ENCODE results near the gene ANXA11.

The ANXA11 gene

GRCh38 chr10:80171248-80171660, 34.1 kb downstream of the ANXA11 start:
- Histone ChIP-seq H3K9me3 (ENCODE audit: severe bottlenecking) (no peaks in the 10 kb centered on the region), H3K36me3 (peaks cover 5% of the 10 kb centered on the region; the same call in 1 of the 2 replicates), H3K27me3 (ENCODE audit: insufficient read depth, low read depth, severe bottlenecking) (no peaks in the 10 kb centered on the region), H3K27ac (no peak overlapping the region), H3K4me3 (ENCODE audit: low read depth, low read length) (no peak overlapping the region)
- no peak for DNase-seq
- no peak for TF ChIP-seq CTCF (IDR thresholded peaks at IDR 0.05; ENCODE audit: low read depth, low read length)

DNA sequence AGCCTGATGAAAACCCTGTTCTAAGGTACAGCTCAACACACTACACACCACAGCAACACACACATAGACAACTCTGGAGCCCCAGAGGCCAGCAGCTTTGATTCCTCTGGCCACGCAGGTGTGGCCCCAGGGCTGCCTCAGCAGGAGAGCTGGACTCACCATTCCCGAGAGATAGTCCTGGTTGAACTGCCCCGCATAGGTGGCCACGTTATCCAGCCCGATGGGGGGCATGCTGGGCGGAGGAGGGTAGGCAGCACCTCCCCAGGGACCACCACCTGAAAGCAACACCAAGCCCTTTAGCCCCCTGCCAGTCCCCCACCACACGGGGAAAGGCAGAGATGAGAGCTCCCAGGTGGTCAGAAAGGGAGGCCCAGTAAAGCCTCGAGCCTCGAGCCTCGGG, 34.7 kb downstream of the ANXA11 start:
- Histone ChIP-seq H3K4me3 (ENCODE audit: low read depth, low read length) (no peak overlapping the region), H3K27me3 (ENCODE audit: insufficient read depth, low read depth, severe bottlenecking) (no peaks in the 10 kb centered on the region), H3K36me3 (peaks cover 5% of the 10 kb centered on the region), H3K9me3 (ENCODE audit: severe bottlenecking) (no peaks in the 10 kb centered on the region), H3K27ac (no peak overlapping the region)
- TF ChIP-seq CTCF (IDR thresholded peaks at IDR 0.05; ENCODE audit: low read depth, low read length): no peak
- no peak for DNase-seq

DNA sequence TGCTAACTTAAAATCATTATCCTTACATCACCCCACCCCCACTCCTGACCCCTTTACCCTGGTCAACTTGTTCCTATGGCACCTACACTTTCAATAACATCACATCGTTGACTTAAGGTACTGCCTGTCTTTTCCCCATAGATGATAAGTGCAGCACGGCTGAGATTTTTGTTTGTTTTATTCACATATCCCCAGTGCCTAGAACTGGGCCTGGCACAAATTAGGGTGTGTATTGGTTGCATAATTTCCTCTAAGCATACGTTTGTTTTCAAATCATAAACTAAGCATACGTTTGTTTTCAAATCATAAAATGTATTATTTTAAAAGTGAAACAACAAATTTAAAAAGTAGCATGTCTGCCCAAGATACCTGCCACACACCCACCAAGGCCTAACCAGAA, 35.3 kb downstream of the ANXA11 start:
- DNase-seq: no peak
- TF ChIP-seq CTCF (IDR thresholded peaks at IDR 0.05; ENCODE audit: low read depth, low read length): no peak
- Histone ChIP-seq H3K4me3 (ENCODE audit: low read depth, low read length) (no peak overlapping the region), H3K27me3 (ENCODE audit: insufficient read depth, low read depth, severe bottlenecking) (no peaks in the 10 kb centered on the region), H3K36me3 (peaks cover 6% of the 10 kb centered on the region), H3K27ac (no peak overlapping the region), H3K9me3 (ENCODE audit: severe bottlenecking) (no peaks in the 10 kb centered on the region)

GRCh38 chr10:80168679-80169380, 36.5 kb downstream of the ANXA11 start:
- TF ChIP-seq CTCF (IDR thresholded peaks at IDR 0.05; ENCODE audit: low read depth, low read length): no peak
- no peaks in the 10 kb centered on the region for H3K9me3 ChIP-seq (ENCODE audit: severe bottlenecking)
- no peak for DNase-seq

DNA sequence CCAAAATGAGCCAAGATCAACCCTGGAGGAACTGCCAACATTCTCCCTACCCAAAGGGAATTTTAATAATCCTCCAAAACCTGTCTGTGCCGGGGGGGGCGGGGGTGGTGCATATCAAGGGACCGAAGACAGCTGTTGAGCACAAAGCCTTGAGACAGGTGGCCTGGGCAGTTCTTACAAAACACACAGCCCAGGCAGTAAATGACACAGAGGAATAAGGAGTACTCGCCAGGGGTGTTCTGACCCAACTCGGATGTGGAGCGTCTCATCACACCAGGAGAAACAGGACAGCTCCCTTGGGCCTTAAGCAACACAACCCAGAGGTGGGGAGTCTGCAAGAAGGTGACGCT, 37.2 kb downstream of the ANXA11 start:
- Histone ChIP-seq H3K36me3 (peaks cover 16% of the 10 kb centered on the region), H3K27ac (no peak overlapping the region), H3K27me3 (ENCODE audit: insufficient read depth, low read depth, severe bottlenecking) (no peaks in the 10 kb centered on the region), H3K9me3 (ENCODE audit: severe bottlenecking) (no peaks in the 10 kb centered on the region), H3K4me3 (ENCODE audit: low read depth, low read length) (no peak overlapping the region)
- no peak for TF ChIP-seq CTCF (IDR thresholded peaks at IDR 0.05; ENCODE audit: low read depth, low read length)
- DNase-seq: no peak

More at GRCh38 chr10:80168679-80169380, 36.5 kb downstream of the ANXA11 start:
- H3K27me3 ChIP-seq (ENCODE audit: insufficient read depth, low read depth, severe bottlenecking): no peaks in the 10 kb centered on the region
- H3K27ac ChIP-seq: no peak overlapping the region
- H3K36me3 ChIP-seq: peaks cover 10% of the 10 kb centered on the region
- H3K4me3 ChIP-seq (ENCODE audit: low read depth, low read length): no peak overlapping the region

Data from WERI-Rb-1 (cell line).